SU-DHL-6 (cell line): ENCODE results near the gene DCAF4.

Source experiments
- CTCF ChIP-seq: fragments of 200-600 bp; sonication (generic); IDR thresholded peaks from one replicate; pipeline ENCODE4 v1.5.1; 2017; ENCODE audit warnings: antibody characterized with exemption, mild to moderate bottlenecking, low read length, moderate library complexity; ENCODE audit not compliant: insufficient read depth, poor library complexity, severe bottlenecking
- EZH2phosphoT487 ChIP-seq: fragments of 200-600 bp; sonication (generic), shearing (Covaris generic); conservative IDR thresholded peaks from 2 replicates; pipeline ENCODE4 v1.6.1; 2018; ENCODE audit warnings: mild to moderate bottlenecking, antibody characterized with exemption, low read length, moderate library complexity, mixed read lengths

- TF ChIP-seq CTCF (no peak), EZH2phosphoT487 (no peak)
Observed at GRCh38 chr14:72982146-72982708, 56.0 kb downstream of the DCAF4 start.
